Stimulated activated naive CD8-positive, alpha-beta T cell treated with anti-CD3 and anti-CD28 coated beads, Interleukin-15, amount 100 ng/mL, for 72 hours (primary cell): ENCODE data around the gene THADA.

Experiments
- ATAC-seq: fragments of 150-1000 bp; cut with Tn5 transposase; 2 replicates; pipeline ENCODE4 v1.10.0; 2021; ENCODE audit warnings: mild to moderate bottlenecking, moderate library complexity
- DNase-seq, 2 donors: peaks; one replicate each; pipeline ENCODE4 v3.0.0; 2021 to 2022
- H3K27ac Mint-ChIP-seq, 2 donors: one replicate each; pipeline ENCODE4 v1.8.0; 2022; ENCODE audit warnings: mild to moderate bottlenecking in 2 of 2, mixed read lengths in 2 of 2, moderate library complexity in 2 of 2
- H3K27me3 Mint-ChIP-seq: one replicate; pipeline ENCODE4 v1.8.0; 2022; ENCODE audit warnings: mixed read lengths
- H3K4me1 Mint-ChIP-seq: one replicate; pipeline ENCODE4 v1.8.0; 2022; ENCODE audit warnings: mild to moderate bottlenecking, mixed read lengths
- H3K4me3 Mint-ChIP-seq, 2 donors: one replicate each; pipeline ENCODE4 v1.8.0; 2022; ENCODE audit warnings: mild to moderate bottlenecking in 2 of 2, mixed read lengths in 2 of 2, moderate library complexity in 1 of 2
- H3K9me3 Mint-ChIP-seq, 2 donors: one replicate each; pipeline ENCODE4 v1.8.0; 2022; ENCODE audit warnings: mixed read lengths in 2 of 2

The THADA gene

DNA sequence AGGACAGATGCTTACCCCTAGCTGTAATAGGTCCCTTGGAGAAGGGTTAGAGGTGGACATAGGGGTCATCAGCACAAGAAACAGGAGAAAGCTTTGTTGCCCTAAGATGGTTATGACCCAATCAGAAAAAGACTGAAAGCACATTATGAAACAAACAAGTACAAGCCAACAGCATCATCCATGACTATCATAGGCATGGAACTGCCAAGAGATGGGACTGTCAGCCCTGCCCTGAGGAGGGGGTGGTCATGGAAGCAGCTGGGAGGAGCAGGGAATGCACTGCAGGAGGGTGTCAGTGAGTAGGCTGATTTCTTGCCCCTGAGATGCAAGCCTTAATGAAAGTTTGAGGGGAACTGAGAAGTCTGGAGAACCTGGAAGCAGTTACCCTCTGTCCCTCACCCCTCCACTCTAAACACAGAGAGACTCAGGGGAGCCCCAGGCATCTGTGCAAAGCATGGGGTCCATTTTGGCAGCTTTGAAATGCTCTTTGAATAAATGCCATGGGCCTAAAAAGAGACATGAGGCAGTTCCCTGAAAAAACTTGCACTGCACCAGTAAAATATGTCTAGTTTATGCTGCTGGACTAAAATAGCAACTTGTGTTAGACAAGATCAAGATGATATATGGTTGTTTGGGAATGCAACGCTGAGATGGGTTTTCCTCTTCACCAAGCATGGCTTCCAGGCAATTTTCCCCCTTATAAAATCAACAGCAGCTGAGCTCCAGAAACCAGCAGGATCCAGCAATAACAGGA is 246.8 kb downstream of the THADA start:
- Mint-ChIP-seq H3K9me3 (no peaks in the 10 kb centered on the region), H3K27me3 (no peaks in the 10 kb centered on the region), H3K4me3 (no peak overlapping the region), H3K4me1 (no peaks in the 10 kb centered on the region), H3K27ac (no peak overlapping the region)
- no peak for ATAC-seq
- DNase-seq = no peak

DNA sequence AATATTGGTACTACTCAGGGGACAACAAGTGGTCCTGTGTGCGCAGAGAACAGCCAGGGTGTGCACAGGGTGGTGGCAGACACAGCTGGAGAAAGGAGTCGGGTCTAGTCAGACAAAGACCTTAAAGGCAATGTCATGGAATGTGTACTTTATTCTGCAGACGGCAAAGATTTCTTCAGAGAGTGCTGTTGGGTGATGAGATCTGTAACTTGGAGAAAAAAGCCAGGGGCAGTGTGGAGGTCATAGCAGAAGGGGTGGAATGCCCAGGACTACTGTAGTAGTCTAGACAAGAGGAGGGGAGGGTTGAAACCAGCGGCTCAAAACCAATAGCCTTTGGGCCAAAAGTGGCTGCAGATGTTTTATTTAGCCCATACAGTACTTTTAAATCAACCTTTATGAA is 248.1 kb downstream of the THADA start:
- no peak overlapping the region for H3K4me3 Mint-ChIP-seq
- ATAC-seq (no peak), DNase-seq (no peak)
- H3K27me3 Mint-ChIP-seq = no peaks in the 10 kb centered on the region
- no peaks in the 10 kb centered on the region for H3K4me1 Mint-ChIP-seq
- no peaks in the 10 kb centered on the region for H3K9me3 Mint-ChIP-seq
- H3K27ac Mint-ChIP-seq = no peak overlapping the region

DNA sequence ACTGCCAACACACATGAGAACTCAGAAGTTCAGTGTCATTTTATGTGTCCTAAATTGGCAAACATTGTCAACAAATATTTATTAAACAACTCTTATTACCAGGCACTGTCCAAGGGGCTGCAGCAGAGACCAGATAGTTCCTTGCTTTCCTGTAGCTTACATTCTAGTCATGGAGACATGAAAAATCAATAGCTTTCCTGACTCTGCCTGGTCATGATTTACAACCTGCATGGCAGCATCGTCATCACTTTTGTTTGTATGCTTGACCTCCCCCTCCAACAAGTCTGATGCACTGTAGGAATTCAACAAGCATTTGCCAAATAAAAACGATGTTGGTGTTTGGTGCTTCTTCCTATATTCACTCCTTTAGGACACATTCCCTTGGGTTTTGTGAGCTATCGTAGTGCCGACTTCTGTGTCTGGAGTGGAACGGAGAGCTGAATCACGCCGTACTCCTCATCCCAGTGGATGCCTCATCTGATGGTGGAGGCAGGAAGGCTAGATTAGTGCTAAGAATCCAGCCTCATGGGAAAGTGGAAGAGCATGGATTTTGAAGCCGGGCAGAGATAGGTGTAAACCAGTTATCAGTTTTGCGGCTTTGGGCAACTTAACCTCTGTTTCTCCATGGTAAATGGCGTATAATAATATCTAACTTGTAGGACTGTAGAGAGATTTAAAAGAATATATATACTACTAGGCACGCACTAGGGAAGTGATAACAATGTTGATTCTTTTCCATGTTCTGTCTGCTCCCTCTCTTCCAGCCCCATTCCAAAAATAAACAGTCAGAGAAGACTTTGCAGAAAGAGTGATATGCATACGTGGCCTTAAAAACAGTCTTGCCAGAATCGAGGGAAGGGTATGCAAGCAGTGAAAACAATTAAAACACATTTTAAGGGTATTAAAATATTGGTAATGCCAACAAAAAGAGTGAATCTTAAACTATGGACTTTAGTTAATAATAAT is 249.0 kb downstream of the THADA start:
- ATAC-seq = no peak
- Mint-ChIP-seq H3K4me1 (no peaks in the 10 kb centered on the region), H3K4me3 (no peak overlapping the region), H3K27me3 (no peaks in the 10 kb centered on the region), H3K9me3 (no peaks in the 10 kb centered on the region), H3K27ac (peak overlapping the region in 1 of 2 donors; percentile 62)
- DNase-seq = no peak

DNA sequence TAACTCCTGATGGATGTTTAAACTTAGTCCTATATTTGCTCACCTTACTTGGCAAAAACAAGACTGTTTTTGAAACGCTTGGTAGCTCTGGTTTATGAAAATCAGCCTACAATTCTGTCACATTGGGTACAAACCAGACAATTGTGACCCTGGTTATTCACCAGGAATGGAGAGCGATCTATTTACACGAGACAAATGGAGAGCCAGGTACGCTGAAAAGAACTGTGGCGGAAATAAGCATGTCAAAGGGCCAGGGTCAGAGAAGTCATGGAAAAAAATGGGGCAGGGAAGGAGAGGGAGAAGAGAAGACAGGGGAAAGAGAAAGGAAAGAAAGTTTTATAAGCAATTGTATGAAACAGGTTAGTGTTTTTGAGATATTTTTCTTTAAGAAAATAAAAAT is 250.0 kb downstream of the THADA start:
- no peak overlapping the region for H3K4me3 Mint-ChIP-seq
- DNase-seq (no peak), ATAC-seq (no peak)
- H3K4me1 Mint-ChIP-seq = no peaks in the 10 kb centered on the region
- H3K27ac Mint-ChIP-seq = no peak overlapping the region
- H3K27me3 Mint-ChIP-seq = no peaks in the 10 kb centered on the region
- H3K9me3 Mint-ChIP-seq = no peaks in the 10 kb centered on the region

DNA sequence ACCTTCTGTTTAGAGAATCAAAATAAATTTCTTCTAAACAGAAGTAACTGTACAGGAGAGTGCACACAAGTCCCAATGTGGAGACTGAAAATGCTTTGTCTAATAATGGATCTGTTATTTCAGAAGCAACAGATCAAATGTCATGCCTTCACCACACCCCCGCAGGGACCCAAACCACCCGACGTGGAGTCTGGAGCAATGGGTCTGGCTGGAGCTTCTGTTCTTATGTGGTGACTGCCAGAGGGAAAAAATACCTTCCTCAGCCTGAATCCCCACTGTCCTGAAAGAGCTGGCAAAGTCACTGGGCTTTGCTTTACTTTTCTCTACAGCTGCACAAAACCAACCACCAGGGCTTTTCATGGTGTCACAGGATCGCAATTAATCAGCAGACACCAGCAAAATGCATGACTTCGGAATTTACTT is 250.4 kb downstream of the THADA start:
- Mint-ChIP-seq H3K4me3 (no peak overlapping the region), H3K27me3 (no peaks in the 10 kb centered on the region), H3K27ac (no peak overlapping the region), H3K9me3 (no peaks in the 10 kb centered on the region), H3K4me1 (no peaks in the 10 kb centered on the region)
- ATAC-seq (no peak), DNase-seq (no peak)

DNA sequence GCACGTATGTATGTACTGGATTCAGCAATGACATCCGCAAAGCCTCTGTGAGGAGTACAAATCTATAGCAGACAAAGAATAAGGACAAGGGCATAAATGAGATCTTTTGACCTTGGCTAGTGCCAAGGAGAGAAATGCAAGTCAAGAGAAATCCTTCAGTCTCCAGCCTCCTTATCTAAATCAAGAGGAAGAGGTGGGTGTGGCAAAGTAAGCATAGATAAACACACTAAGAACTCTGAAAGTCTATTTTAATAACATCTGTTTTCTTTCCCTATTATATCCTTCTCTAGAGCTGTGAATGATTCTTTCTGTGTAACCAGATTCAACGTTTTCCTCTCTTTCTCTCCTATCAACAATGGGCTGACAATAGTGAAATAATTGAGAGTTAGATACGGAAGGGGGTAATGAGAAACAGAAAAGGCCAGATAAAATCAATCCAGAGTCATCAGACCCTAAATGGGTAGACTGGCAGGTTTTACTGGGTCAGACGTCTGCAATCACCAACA is 250.9 kb downstream of the THADA start:
- Mint-ChIP-seq H3K9me3 (no peaks in the 10 kb centered on the region), H3K4me3 (no peak overlapping the region), H3K4me1 (no peaks in the 10 kb centered on the region), H3K27ac (no peak overlapping the region), H3K27me3 (no peaks in the 10 kb centered on the region)
- ATAC-seq (no peak), DNase-seq (no peak)

DNA sequence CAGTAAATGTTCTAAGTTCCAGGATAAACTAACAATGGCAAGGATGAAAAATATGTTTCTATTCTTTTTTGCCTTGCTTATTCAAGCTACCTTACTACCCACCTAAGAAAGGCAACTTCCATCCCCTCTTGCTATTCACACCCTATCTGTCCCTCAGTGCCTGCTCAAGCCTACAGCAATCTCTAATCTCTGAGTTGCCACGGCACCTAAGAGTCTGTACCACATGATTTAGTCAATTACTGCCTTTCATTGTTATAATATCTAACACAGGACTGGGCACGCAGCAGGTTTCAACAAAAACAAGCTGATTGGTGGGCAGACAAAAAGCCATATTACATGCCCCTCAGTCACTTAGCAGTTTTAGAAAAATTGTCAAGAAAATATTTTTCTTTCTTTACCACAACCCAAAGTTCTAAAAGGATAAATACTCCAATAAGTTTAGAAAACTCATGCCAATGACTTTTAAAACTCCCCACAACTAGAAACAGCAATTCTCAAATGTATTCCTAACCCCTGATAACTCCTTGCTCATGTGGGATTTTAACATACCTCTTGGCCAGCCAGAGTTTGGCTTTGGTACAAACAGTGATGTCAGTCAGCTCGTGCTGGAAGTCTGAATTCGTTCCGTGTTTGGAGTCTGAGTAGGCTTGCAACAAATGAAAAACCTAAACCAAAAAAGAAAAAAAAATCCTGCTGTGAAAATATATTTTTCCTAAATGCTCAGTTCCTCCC is 252.1 kb downstream of the THADA start:
- Mint-ChIP-seq H3K4me1 (no peaks in the 10 kb centered on the region), H3K9me3 (no peaks in the 10 kb centered on the region), H3K27ac (no peak overlapping the region), H3K4me3 (no peak overlapping the region), H3K27me3 (no peaks in the 10 kb centered on the region)
- ATAC-seq (no peak), DNase-seq (no peak)

DNA sequence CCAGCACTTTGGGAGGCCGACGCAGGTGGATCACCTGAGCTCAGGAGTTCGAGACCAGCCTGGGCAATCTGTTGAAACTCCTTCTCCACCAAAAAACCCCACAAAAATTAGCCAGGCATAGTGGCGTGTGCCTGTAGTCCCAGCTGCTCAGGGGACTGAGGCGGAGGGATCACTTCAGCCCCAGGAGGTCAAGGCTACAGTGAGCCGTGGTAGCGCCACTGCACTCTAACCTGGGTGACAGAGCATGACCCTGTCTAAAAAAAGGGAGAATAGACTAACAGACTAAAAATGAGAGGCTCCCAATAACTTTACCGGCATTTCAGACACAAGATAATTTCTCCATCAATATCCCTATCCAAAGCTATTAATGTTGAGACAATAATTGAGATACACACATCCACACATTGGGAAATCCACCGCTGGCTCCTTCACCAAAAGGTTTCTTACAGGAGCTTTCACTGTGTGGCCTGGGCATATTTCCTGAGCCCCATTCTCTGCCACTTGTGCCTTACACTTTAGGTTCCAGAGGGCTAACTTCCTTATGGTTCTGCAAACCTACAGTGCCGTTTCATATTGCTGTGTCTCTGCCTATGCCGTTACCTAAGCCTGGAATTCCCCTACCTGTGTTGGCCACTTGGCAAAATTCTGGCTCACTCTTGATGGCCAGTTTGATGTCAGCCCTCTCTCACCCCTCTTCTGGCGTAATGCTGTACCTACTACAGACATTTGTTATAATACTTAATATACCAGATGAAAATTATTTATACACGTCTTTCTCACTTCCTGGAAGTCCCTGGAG is 253.7 kb downstream of the THADA start:
- no peak overlapping the region for H3K4me3 Mint-ChIP-seq
- H3K27ac Mint-ChIP-seq = no peak overlapping the region
- no peaks in the 10 kb centered on the region for H3K9me3 Mint-ChIP-seq
- H3K4me1 Mint-ChIP-seq = no peaks in the 10 kb centered on the region
- DNase-seq = no peak
- H3K27me3 Mint-ChIP-seq = no peaks in the 10 kb centered on the region
- no peak for ATAC-seq

DNA sequence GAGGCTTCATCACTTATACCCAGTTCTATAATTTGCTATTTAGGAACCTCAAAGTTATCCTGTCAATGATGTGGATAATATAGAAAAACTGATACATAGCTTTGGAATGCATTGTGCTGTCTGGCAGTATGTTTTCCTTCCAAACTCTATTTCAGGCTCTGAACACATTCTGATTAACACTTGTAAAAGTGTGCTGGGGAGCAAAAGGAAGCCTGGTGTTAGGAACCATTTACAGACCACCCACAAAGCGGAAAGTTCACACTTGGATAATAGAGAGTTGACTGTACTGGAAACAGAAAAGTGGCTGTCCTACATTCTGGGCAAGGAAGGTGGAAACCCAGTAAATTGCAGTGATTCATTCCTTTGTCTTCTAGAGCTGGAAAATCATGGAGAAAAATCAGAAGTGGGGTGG is 254.9 kb downstream of the THADA start:
- no peak overlapping the region for H3K4me3 Mint-ChIP-seq
- no peak overlapping the region for H3K27ac Mint-ChIP-seq
- no peak for DNase-seq
- H3K4me1 Mint-ChIP-seq = peaks cover 7% of the 10 kb centered on the region
- no peak for ATAC-seq
- no peaks in the 10 kb centered on the region for H3K27me3 Mint-ChIP-seq
- H3K9me3 Mint-ChIP-seq = no peaks in the 10 kb centered on the region

DNA sequence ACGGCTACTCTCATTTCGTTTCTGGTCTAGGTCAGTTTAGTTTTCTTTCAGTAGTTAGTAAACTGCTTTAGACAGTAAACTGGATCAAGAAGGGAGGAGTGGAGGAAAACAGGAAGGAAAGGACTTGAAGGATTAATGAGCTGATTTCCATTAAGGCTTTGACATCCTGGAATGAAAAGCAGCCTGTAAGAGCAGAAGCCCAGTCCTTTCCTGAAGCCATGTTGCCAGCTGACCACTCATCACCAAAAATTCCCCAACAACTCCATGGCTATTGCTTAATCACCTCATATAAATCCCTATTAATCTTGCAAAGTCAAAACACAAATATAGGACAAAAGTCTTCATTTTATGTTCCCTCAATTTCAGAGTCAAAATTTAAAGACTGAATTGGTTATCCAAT is 255.8 kb downstream of the THADA start:
- no peak overlapping the region for H3K4me3 Mint-ChIP-seq
- H3K4me1 Mint-ChIP-seq = peaks cover 7% of the 10 kb centered on the region
- no peaks in the 10 kb centered on the region for H3K27me3 Mint-ChIP-seq
- DNase-seq = no peak
- H3K9me3 Mint-ChIP-seq = no peaks in the 10 kb centered on the region
- no peak overlapping the region for H3K27ac Mint-ChIP-seq
- no peak for ATAC-seq

DNA sequence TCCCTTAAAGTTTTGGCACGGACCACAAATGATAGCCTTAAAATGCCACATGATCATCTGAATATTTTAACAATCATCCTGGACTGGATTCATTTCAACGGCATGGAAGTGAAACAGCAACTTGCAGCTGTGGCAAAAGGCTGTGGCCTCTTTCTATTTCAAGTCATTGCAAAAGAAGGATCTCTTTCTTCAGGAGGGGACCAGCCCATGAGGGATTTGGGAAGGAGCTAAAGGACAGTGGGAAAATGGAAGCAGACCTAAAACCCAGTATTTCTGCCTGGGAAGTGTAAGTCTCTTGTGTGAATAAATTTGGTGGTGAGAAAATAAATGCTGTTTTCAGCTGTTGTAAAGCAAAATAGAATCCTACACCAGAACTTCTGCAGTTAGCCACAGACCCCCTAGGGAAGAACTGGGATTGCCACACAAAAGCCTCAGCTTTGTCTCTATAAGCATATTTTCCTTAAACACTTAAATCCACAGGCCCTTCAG is 262.1 kb downstream of the THADA start:
- no peak for ATAC-seq
- peaks cover 15% of the 10 kb centered on the region for H3K4me1 Mint-ChIP-seq
- DNase-seq = no peak
- H3K27me3 Mint-ChIP-seq = no peaks in the 10 kb centered on the region
- no peaks in the 10 kb centered on the region for H3K9me3 Mint-ChIP-seq
- no peak overlapping the region for H3K4me3 Mint-ChIP-seq
- no peak overlapping the region for H3K27ac Mint-ChIP-seq

DNA sequence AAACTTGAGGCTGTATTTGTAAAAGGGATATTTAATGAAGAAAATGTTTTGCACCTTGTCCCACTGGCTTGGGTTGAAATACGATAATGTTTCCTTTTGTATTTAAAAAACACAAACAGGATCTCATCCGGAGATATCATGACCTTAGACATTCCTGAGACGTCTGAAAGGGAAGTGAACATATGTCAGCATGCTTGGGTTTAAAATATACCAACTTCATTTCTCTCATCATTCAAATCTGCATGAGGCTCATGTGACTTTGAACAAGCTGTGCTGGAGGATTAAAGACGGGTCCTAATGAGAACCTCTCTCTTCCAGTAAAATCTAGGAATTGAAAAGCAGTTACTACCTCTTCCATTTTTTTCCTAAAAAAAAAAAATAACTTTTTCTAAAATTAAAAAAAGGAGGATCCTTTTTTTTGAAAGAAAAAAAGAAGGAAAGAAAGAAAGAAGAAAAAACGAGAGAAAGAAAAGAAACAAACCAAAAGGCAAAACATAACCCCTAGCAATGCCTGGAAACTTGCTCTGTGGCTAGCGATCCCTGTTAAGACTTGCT is 262.7 kb downstream of the THADA start:
- ATAC-seq (no peak), DNase-seq (no peak)
- H3K27me3 Mint-ChIP-seq = no peaks in the 10 kb centered on the region
- H3K9me3 Mint-ChIP-seq = no peaks in the 10 kb centered on the region
- peaks cover 15% of the 10 kb centered on the region for H3K4me1 Mint-ChIP-seq
- H3K4me3 Mint-ChIP-seq = no peak overlapping the region
- no peak overlapping the region for H3K27ac Mint-ChIP-seq

DNA sequence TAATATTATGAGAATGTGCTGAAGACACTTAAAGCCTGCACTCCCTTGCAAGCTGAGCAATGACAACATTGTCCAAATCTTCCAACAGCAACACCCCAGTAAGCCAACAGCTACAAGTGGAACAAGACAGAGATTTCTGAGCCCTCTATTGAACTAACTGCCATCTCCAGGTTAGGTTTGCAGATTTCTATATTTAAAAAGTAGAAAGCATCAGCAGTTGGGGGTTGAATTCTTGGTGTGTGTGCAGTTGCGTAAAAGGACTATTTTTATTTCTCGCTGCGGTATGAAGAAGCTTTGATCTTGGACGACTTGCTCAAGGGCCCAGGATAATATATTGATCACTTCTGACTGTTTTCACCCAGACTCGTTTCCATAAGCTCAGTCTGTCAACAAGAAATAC is 263.2 kb downstream of the THADA start:
- H3K4me3 Mint-ChIP-seq = no peak overlapping the region
- H3K9me3 Mint-ChIP-seq = no peaks in the 10 kb centered on the region
- no peaks in the 10 kb centered on the region for H3K27me3 Mint-ChIP-seq
- ATAC-seq (no peak), DNase-seq (no peak)
- peaks cover 15% of the 10 kb centered on the region for H3K4me1 Mint-ChIP-seq
- no peak overlapping the region for H3K27ac Mint-ChIP-seq

DNA sequence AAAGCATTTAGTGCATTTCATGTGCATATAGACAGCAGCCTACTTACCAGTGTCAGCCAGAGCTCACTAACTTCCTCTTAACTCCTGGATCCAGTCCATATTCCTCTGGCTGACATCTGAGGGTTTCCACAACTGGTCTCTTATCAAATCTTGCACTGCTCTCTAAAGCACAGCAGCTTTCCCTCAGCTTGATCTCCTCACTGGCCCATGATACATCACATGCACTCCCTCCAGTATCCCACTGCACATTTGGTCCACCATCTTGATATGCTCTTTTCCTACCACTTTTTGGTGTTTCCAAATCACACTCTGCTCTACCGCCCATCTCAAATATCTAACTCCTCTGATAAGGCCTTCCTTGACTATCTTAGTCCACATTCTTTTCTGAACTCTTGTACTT is 264.4 kb downstream of the THADA start:
- ATAC-seq = no peak
- Mint-ChIP-seq H3K4me1 (peaks cover 9% of the 10 kb centered on the region), H3K27me3 (no peaks in the 10 kb centered on the region)

More for the DNA sequence above, 264.4 kb downstream of the THADA start:
- H3K4me3 Mint-ChIP-seq = no peak overlapping the region
- DNase-seq = no peak
- no peak overlapping the region for H3K27ac Mint-ChIP-seq
- H3K9me3 Mint-ChIP-seq = peaks cover 0 to under 1% of the 10 kb centered on the region in 2 donors
